ENCODE results near the gene PSME3IP1.

Gene PSME3IP1

DNA sequence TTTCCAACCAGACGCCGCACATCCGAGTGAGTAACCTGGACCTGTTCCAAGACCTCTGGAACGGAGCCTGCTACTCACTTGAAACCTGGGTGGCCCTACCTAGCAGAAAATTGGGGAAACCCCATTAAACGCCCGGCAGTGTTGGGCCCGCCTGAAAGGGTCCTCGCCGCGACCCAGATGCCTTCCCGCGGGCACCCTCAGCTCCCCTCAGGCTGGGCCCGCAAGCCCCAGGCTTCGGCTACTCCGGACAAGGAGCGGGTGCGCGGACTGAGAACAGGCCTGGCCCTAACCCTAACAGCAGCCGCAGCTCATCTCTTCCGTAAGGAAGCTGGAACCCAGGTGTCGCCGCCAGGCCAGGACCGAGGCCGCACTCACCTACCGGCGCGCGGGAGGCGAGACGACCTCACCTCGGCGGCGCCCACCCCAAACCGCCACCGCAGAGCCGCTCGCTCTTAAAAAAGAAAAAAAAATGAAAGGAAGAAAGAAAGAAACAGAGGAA lies 344 bp downstream of the PSME3IP1 start:
- Histone ChIP-seq H3K4me1 (ENCODE audit: insufficient read depth, low read length, poor library complexity, severe bottlenecking) (peaks cover 42% of the 10 kb centered on the region), H3K36me3 (ENCODE audit: insufficient read depth, low read length) (no peaks in the 10 kb centered on the region), H3F3A (ENCODE audit: low read depth) (no peaks in the 10 kb centered on the region), H2AFZ (ENCODE audit: low read length) (peak overlapping the region; percentile 92), H3K4me3 (ENCODE audit: low read length, poor library complexity, severe bottlenecking) (peak overlapping the region; percentile 94), H3K79me2 (ENCODE audit: insufficient read depth, low read length) (peaks cover 96% of the 10 kb centered on the region), H3K9ac (ENCODE audit: low read depth, low read length, poor library complexity, severe bottlenecking) (peak overlapping the region; percentile 96), H3K9me3 (ENCODE audit: insufficient read depth, low read depth, low read length) (no peaks in the 10 kb centered on the region), H3K4me2 (ENCODE audit: low read depth, low read length, poor library complexity, severe bottlenecking) (peak overlapping the region; percentile 94), H4K20me1 (ENCODE audit: insufficient read depth, low read length, poor library complexity, severe bottlenecking) (peaks cover 31% of the 10 kb centered on the region), H3K27me3 (ENCODE audit: insufficient read depth, low read length, poor library complexity, severe bottlenecking) (no peaks in the 10 kb centered on the region), H3K9me2 (replicated peaks; ENCODE audit: low read depth, low read length) (no peaks in the 10 kb centered on the region)
- no peak for TF ChIP-seq EZH2phosphoT487 (IDR thresholded peaks at IDR 0.05; ENCODE audit: borderline replicate concordance)
- TF ChIP-seq, protein P1, sequence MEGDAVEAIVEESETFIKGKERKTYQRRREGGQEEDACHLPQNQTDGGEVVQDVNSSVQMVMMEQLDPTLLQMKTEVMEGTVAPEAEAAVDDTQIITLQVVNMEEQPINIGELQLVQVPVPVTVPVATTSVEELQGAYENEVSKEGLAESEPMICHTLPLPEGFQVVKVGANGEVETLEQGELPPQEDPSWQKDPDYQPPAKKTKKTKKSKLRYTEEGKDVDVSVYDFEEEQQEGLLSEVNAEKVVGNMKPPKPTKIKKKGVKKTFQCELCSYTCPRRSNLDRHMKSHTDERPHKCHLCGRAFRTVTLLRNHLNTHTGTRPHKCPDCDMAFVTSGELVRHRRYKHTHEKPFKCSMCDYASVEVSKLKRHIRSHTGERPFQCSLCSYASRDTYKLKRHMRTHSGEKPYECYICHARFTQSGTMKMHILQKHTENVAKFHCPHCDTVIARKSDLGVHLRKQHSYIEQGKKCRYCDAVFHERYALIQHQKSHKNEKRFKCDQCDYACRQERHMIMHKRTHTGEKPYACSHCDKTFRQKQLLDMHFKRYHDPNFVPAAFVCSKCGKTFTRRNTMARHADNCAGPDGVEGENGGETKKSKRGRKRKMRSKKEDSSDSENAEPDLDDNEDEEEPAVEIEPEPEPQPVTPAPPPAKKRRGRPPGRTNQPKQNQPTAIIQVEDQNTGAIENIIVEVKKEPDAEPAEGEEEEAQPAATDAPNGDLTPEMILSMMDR (conservative IDR thresholded peaks at IDR 0.05; ENCODE audit: low read length) = no peak

DNA sequence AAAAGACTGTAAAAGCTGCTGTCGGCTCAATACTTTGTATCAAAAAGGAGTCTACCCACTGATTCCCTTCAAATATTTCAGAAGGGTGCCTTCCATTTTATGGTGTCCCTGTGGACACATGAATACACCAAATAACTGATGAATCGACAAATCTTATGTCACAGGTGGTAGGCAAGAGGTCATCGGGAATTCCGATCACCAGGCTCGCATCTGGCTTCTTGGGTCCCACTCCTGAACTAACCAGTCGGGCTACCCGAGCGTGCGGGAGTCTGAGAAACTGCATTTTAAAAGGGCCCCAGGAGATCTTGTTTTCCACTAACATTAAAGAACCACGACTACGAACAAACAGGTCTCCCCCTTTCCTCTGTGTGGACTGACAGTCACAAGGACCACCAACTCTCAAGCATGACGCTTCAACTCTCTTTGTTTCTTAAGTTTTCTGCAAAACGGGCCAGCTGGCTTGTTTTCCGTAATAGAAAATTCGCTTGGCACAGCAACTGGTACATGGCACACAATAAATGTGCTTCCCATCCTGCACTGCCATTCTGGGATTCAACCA lies 873 bp downstream of the PSME3IP1 start:
- no peaks in the 10 kb centered on the region for H3K36me3 ChIP-seq (ENCODE audit: insufficient read depth, low read length)
- H4K20me1 ChIP-seq (ENCODE audit: insufficient read depth, low read length, poor library complexity, severe bottlenecking) = peaks cover 26% of the 10 kb centered on the region
- H3K27me3 ChIP-seq (ENCODE audit: insufficient read depth, low read length, poor library complexity, severe bottlenecking) = no peaks in the 10 kb centered on the region
- peak overlapping the region; percentile 94 for H3K4me2 ChIP-seq (ENCODE audit: low read depth, low read length, poor library complexity, severe bottlenecking)
- no peaks in the 10 kb centered on the region for H3K9me3 ChIP-seq (ENCODE audit: insufficient read depth, low read depth, low read length)
- no peaks in the 10 kb centered on the region for H3K9me2 ChIP-seq (replicated peaks; ENCODE audit: low read depth, low read length)
- peak overlapping the region; percentile 94 for H3K4me3 ChIP-seq (ENCODE audit: low read length, poor library complexity, severe bottlenecking)
- H3F3A ChIP-seq (ENCODE audit: low read depth) = no peaks in the 10 kb centered on the region
- H2AFZ ChIP-seq (ENCODE audit: low read length) = peak overlapping the region; percentile 92; the same call in 1 of the 2 replicates
- peaks cover 37% of the 10 kb centered on the region for H3K4me1 ChIP-seq (ENCODE audit: insufficient read depth, low read length, poor library complexity, severe bottlenecking)
- no peak for TF ChIP-seq EZH2phosphoT487 (IDR thresholded peaks at IDR 0.05; ENCODE audit: borderline replicate concordance)
- TF ChIP-seq, protein P1 (conservative IDR thresholded peaks at IDR 0.05; ENCODE audit: low read length) = no peak
- H3K9ac ChIP-seq (ENCODE audit: low read depth, low read length, poor library complexity, severe bottlenecking) = peak overlapping the region; percentile 96
- peaks cover 96% of the 10 kb centered on the region for H3K79me2 ChIP-seq (ENCODE audit: insufficient read depth, low read length)

DNA sequence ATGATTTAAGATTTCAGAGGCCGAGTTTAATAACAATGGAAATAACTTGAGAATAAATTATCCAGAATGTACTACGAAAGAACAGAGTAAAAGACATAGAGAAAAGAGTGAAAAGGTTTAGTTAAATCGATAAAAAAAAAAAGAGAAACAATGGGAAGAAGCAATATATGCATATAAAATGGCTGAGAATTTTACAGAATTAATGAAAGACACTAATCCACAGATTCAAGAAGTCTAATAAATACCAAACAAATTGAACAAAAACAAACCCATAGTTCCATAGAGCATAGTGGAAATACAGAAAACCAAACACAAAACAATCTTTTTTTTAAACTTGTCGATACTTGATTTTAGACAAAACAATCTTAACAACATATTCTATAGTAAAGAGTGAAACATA lies 1.7 kb downstream of the PSME3IP1 start:
- H4K20me1 ChIP-seq (ENCODE audit: insufficient read depth, low read length, poor library complexity, severe bottlenecking) = peaks cover 20% of the 10 kb centered on the region
- peak overlapping the region; percentile 94 for H3K4me3 ChIP-seq (ENCODE audit: low read length, poor library complexity, severe bottlenecking)

More for the DNA sequence above, 1.7 kb downstream of the PSME3IP1 start:
- H3K27me3 ChIP-seq (ENCODE audit: insufficient read depth, low read length, poor library complexity, severe bottlenecking) = no peaks in the 10 kb centered on the region
- H3K9me3 ChIP-seq (ENCODE audit: insufficient read depth, low read depth, low read length) = no peaks in the 10 kb centered on the region
- peak overlapping the region; percentile 96 for H3K9ac ChIP-seq (ENCODE audit: low read depth, low read length, poor library complexity, severe bottlenecking)
- no peaks in the 10 kb centered on the region for H3K9me2 ChIP-seq (replicated peaks; ENCODE audit: low read depth, low read length)
- TF ChIP-seq EZH2phosphoT487 (IDR thresholded peaks at IDR 0.05; ENCODE audit: borderline replicate concordance) = no peak
- TF ChIP-seq, protein P1 (conservative IDR thresholded peaks at IDR 0.05; ENCODE audit: low read length) = no peak
- H3K4me2 ChIP-seq (ENCODE audit: low read depth, low read length, poor library complexity, severe bottlenecking) = peak overlapping the region; percentile 94
- no peak overlapping the region for H2AFZ ChIP-seq (ENCODE audit: low read length)
- no peaks in the 10 kb centered on the region for H3F3A ChIP-seq (ENCODE audit: low read depth)
- H3K79me2 ChIP-seq (ENCODE audit: insufficient read depth, low read length) = peaks cover 96% of the 10 kb centered on the region
- H3K36me3 ChIP-seq (ENCODE audit: insufficient read depth, low read length) = no peaks in the 10 kb centered on the region
- peaks cover 36% of the 10 kb centered on the region for H3K4me1 ChIP-seq (ENCODE audit: insufficient read depth, low read length, poor library complexity, severe bottlenecking)
